Ovary (tissue), 3 donors: Measurements from ENCODE around the gene SIRT4.

ENCODE experiments used
- EP300 ChIP-seq: sonication (generic); formaldehyde crosslinking; IDR thresholded peaks from one replicate; pipeline ENCODE4 v1.6.1; 2017; ENCODE audit warnings: antibody characterized with exemption
- POLR2A ChIP-seq: fragments of 450-650 bp; IDR thresholded peaks from one replicate; pipeline ENCODE4 v1.6.1; 2017; ENCODE audit warnings: antibody characterized with exemption, mild to moderate bottlenecking, moderate library complexity
- TF ChIP-seq, protein P1 (sequence below), 3 donors: fragments of 450-650 bp in 2 of 3; fragments of 200-600 bp in 1 of 3; IDR thresholded peaks; one replicate each; pipeline versions ENCODE4 v1.5.1 to v1.8.0; 2016 to 2022; ENCODE audit warnings: antibody characterized with exemption in 3 of 3, mild to moderate bottlenecking in 1 of 3
- donor health status: DM: no; HTN: no; CAD: no.

DNA sequence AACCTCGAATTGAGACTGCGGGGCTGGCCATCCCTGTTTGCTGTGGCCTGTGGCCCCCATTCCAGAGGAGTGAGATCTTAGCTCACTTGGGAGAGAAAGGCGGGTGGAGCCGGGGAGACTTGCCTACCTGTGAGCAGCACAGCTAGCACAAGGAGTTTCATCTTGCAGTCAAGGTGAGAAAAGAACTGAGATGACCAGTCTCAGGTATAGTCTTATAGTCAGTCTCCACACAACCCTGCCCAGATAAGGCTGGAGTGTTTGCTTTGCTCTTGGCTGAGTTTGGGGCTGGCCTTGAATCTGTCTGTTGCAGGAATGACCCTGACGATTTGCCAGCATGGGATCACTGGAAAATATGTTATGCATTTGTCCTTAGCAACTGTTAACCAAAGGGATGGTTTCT, 25.5 kb downstream of the SIRT4 start, which contains the start of gene PLA2G1B:
- TF ChIP-seq, protein P1, sequence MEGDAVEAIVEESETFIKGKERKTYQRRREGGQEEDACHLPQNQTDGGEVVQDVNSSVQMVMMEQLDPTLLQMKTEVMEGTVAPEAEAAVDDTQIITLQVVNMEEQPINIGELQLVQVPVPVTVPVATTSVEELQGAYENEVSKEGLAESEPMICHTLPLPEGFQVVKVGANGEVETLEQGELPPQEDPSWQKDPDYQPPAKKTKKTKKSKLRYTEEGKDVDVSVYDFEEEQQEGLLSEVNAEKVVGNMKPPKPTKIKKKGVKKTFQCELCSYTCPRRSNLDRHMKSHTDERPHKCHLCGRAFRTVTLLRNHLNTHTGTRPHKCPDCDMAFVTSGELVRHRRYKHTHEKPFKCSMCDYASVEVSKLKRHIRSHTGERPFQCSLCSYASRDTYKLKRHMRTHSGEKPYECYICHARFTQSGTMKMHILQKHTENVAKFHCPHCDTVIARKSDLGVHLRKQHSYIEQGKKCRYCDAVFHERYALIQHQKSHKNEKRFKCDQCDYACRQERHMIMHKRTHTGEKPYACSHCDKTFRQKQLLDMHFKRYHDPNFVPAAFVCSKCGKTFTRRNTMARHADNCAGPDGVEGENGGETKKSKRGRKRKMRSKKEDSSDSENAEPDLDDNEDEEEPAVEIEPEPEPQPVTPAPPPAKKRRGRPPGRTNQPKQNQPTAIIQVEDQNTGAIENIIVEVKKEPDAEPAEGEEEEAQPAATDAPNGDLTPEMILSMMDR (IDR thresholded peaks at IDR 0.05) = no peak
- TF ChIP-seq POLR2A = no peak
- no peak for TF ChIP-seq EP300
